LNCAP (cell line): ENCODE results near the gene NR6A1.

Experiments used
- CTCF ChIP-seq: fragments of 450-650 bp; IDR thresholded peaks from 2 replicates; pipeline ENCODE4 v1.5.1; 2017; ENCODE audit warnings: mild to moderate bottlenecking

NR6A1 gene

DNA sequence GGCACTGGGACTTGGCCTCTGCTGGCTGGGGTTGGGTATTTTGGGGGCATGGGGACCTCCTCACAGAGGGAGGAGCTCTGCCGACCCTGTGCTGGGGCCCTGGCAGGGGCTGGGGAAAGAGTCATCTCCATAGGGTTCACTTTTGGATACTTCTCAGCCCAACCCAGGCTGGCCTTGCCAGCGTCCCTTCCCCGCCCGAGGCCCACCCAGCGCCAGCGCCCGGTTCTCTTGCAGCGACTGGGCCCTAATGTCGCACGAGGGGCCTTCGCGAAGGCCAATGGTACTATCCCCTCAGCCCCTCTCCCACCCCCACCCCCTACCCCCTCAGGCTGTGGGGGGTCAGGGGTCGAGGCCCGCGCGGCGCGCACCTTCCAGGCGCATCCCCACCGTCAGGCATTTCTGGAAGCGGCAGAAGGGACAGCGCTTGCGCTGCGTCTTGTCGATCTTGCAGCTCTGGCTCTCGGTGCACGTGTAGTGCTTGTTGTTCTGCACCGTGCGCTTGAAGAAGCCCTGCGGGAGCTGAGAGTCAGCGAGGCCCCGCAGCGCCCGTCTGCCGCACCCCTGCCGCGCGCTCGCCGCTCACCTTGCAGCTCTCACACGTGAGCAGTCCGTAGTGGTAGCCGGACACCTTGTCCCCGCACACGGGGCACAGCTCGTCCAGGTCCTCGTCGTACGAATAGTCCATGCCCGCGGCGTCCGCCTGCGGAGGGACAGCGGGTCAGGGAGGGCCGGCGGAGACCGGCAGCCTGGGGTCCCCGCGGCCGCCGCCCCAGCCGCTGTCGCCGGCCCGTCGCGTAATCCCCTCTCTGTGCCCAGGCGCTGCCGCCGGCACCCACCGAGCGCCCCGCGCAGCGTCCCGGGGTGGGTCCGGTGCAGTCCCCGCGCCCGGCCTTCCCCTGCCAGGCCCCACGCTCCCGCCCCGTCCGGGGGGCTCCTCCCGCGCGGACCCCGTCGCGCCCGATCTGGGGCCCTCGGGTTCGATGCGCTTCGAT lies 268.1 kb downstream of the NR6A1 start:
- TF ChIP-seq CTCF, result no peak

DNA sequence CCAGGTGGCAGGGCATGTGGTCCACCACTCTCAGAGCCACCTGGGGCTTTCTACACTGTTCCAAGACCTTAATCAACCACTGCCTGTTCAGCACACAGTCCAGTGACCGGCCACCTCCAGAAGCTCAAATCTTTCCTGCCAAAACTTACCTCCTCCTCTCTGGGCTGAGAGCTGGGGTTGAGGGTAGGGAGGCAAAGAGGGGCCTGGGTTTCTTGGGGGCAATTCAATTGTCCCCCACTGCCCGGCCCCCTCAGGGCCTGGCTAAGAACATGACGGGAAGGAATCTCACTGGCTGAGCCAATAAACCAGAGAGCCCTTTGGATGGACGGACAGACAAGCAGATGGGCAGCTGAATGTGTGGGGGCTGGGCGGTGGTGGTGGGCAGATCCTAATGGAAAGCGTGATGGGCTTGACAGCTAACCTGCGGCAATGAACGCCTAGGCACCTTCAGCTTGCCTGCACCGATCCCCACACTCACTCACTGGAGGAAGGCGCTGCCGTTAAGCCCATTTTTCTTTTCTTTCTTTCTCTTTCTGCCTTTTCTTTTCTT lies 269.3 kb downstream of the NR6A1 start:
- TF ChIP-seq CTCF, result no peak

- TF ChIP-seq CTCF, result no peak
These were observed 270.1 kb downstream of the NR6A1 start for GRCh38 chr9:124500796-124501611.

DNA sequence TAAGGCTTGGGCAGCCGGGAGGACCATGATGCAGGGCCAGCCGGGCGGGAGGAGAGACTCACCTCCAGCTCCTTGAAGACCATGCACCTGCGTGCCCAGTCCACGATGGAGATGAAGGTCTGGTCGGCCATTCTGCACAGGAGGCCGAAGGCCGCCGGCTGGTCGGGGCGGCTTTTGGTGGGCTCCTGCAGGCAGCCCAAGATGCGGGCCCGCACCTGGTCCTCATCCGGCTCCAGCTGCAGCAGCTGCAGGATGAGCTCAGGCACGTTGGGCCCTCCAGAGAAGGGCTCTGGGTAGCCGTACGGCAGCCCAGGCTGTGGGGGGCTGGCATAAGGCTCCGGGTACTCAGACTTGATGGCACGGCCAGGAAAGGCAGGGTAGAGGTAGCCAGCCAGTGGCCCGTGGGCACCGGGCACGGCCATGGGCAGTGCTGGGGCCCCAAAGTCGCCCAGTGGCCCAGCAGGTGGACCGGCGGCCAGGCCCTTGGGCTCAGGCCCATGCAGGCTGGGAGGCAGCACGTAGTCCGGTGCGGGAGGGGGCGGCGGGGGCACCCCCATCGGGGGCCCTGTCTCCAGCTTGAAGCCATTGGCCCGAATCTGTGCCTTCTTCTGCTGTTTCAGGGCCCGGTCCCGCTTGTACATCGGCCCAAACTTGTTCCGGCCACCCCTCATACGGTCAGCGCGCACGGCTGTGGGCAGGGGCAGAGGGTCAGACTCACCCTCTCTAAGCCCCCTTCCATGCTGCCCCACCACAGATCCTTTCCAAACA lies 270.9 kb downstream of the NR6A1 start:
- no peak for TF ChIP-seq CTCF

DNA sequence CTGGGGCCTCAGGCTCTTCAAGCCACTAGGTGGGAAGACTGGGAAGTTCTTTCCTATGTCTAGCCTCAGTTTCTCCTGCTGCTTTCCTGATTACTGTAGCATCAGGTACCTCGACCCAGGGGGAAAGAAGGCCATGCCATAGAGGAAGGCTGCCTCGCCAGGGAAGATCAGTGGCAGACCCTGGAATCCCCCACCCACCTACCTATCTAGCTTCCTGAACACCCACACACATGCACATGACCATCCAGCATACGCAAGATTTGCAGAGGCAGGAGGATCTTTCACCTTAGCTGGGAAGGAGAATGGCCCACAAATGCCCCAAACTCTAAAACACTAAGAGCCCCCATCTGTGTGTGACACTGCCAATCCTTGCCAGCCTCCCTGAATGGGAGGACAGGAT lies 271.9 kb downstream of the NR6A1 start:
- no peak for TF ChIP-seq CTCF

DNA sequence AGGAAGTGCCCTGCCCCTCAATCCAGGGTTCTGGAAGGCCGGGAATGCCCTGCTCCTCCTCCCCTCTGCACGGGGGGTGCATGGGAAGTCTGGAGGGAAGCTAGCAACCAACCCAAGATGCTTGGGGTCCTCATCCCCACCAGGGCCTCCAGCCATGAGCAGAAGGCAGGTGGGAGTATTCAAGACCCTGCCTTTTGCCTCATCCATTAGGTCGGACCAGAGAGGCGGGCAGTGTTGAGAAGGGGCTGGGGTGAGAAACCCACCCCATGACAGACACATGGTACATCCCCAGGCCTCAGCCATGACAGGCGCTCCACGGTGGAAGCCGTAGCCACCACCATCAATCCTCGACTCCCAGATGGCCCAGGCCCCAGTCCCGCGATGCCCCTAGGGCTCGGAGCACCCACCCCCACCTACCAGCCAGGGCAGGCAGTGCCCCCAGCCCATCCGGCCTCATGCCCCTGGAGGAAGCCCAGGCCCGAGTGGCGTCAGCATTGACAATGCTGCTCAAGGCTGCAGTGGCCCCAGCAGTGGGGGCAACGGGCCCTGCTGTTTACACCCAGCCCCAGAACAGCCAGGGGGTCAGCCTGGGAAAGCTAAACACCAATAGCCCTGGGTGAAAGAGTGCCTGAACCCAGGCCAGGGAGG lies 272.5 kb downstream of the NR6A1 start:
- no peak for TF ChIP-seq CTCF
